Endothelial cell of umbilical vein (primary cell): ENCODE measurements around the gene DRD4. TPM values are rescaled to one million over a fixed set of nuclear protein-coding genes. Genes with fewer than 3 reads are reported as not detected.

Source experiments
- BruUV-seq: library from RNA; stranded (reverse); fragments of 400-500 nt; replicated peaks from 2 replicates; lab custom pipeline; 2021; lab: Mats Ljungman, UMichigan
- CTCF ChIA-PET: fragments of 300-600, 350-600 bp; sonication (Branson Sonifier 250); formaldehyde crosslinking; loops from one replicate; lab custom pipeline; 2021; ENCODE audit warnings: antibody characterized with exemption, inconsistent platforms; lab: Charles Lee
- POLR2A ChIA-PET: fragments of 300-600, 350-600 bp; sonication (Branson Sonifier 250); formaldehyde crosslinking; loops from one replicate; lab custom pipeline; 2021; ENCODE audit warnings: antibody characterized with exemption, inconsistent platforms; lab: Charles Lee
- DNase-seq: peaks from one replicate; pipeline ENCODE4 v3.0.0-alpha.2; 2011; ENCODE audit warnings: low read depth, low spot score
- FAIRE-seq: peaks from 2 replicates; lab custom pipeline; 2011; peaks lifted over from hg19 to GRCh38; lab: Jason Lieb, UNC
- H2AFZ ChIP-seq: 2 replicates; pipeline ENCODE4 v1.6.0; 2012; ENCODE audit warnings: low read depth, low read length, control low read depth, inconsistent platforms
- H3K27ac ChIP-seq: 2 replicates; pipeline ENCODE4 v1.5.1; 2011; ENCODE audit warnings: low read depth, mild to moderate bottlenecking, control low read depth, low read length, moderate library complexity; ENCODE audit not compliant: insufficient read depth
- H3K27me3 ChIP-seq, 2 experiments: 2 replicates each; pipeline versions ENCODE4 v1.6.0 to v1.6.1; 2011; ENCODE audit warnings: low read length in 2 of 2, mixed read lengths in 1 of 2; ENCODE audit not compliant: control insufficient read depth in 2 of 2, insufficient read depth in 2 of 2
- H3K36me3 ChIP-seq, 2 experiments: 2 replicates in 1 of 2; 3 replicates in 1 of 2; pipeline ENCODE4 v1.5.1; 2011; ENCODE audit warnings: low read length in 2 of 2, mild to moderate bottlenecking in 1 of 2, moderate library complexity in 1 of 2; ENCODE audit not compliant: control insufficient read depth in 2 of 2, insufficient read depth in 2 of 2; ENCODE audit errors: extremely low read depth in 1 of 2
- H3K4me1 ChIP-seq: 3 replicates; pipeline ENCODE4 v1.5.1; 2011; ENCODE audit warnings: mild to moderate bottlenecking, low read length; ENCODE audit not compliant: control insufficient read depth, insufficient read depth; ENCODE audit errors: extremely low read depth
- H3K4me2 ChIP-seq: 2 replicates; pipeline ENCODE4 v1.6.1; 2011; ENCODE audit warnings: low read length, control low read depth, mixed read lengths; ENCODE audit not compliant: insufficient read depth
- H3K4me3 ChIP-seq, 3 experiments: fragments of 200-600 bp in 1 of 3; sonication (generic), shearing (Covaris generic) in 1 of 3; replicated peaks in 1 of 3; 2 replicates each; pipeline ENCODE4 v1.5.1; 2011 to 2016; ENCODE audit warnings: control low read depth in 3 of 3, low read length in 3 of 3, mild to moderate bottlenecking in 2 of 3, inconsistent platforms in 1 of 3, low read depth in 1 of 3, moderate library complexity in 1 of 3; ENCODE audit not compliant: insufficient read depth in 1 of 3
- H3K79me2 ChIP-seq: 2 replicates; pipeline ENCODE4 v1.6.0; 2012; ENCODE audit warnings: low read length, inconsistent platforms; ENCODE audit not compliant: control insufficient read depth, insufficient read depth
- H3K9ac ChIP-seq: replicated peaks from 2 replicates; pipeline ENCODE3; 2011; ENCODE audit warnings: low read length, control low read depth; ENCODE audit not compliant: insufficient read depth; ENCODE audit errors: extremely low read depth
- H3K9me1 ChIP-seq: replicated peaks from 3 replicates; pipeline ENCODE4 v1.6.0; 2011; ENCODE audit warnings: mild to moderate bottlenecking, low read length; ENCODE audit not compliant: control insufficient read depth, insufficient read depth; ENCODE audit errors: extremely low read depth
- H3K9me3 ChIP-seq: replicated peaks from 2 replicates; pipeline ENCODE4 v1.5.1; 2012; ENCODE audit warnings: low read length, inconsistent platforms; ENCODE audit not compliant: control insufficient read depth, insufficient read depth
- H4K20me1 ChIP-seq: replicated peaks from 2 replicates; pipeline ENCODE3; 2011; ENCODE audit warnings: mild to moderate bottlenecking, low read length; ENCODE audit not compliant: control insufficient read depth, insufficient read depth; ENCODE audit errors: extremely low read depth
- EZH2 ChIP-seq: IDR thresholded peaks from 2 replicates; pipeline ENCODE4 v1.6.1; 2012; ENCODE audit warnings: borderline replicate concordance, low read depth, mild to moderate bottlenecking, moderate library complexity, low read length, inconsistent platforms; ENCODE audit not compliant: severe bottlenecking
- FOS ChIP-seq: IDR thresholded peaks from 2 replicates; pipeline ENCODE4 v1.6.1; 2011; ENCODE audit warnings: mild to moderate bottlenecking, low read length, moderate library complexity, borderline replicate concordance; ENCODE audit not compliant: insufficient read depth
- GATA2 ChIP-seq: IDR thresholded peaks from 2 replicates; pipeline ENCODE4 v1.7.0; 2011; ENCODE audit warnings: low read depth, mild to moderate bottlenecking, moderate library complexity, mixed read lengths, low read length; ENCODE audit not compliant: insufficient read length, insufficient read depth
- JUN ChIP-seq: IDR thresholded peaks from 2 replicates; pipeline ENCODE4 v1.6.1; 2011; ENCODE audit warnings: borderline replicate concordance, low read depth; ENCODE audit not compliant: insufficient read length, insufficient read depth
- MAX ChIP-seq: IDR thresholded peaks from 2 replicates; pipeline ENCODE4 v1.6.1; 2011; ENCODE audit not compliant: insufficient read depth, insufficient read length
- MYC ChIP-seq: IDR thresholded peaks from one replicate; pipeline ENCODE4 v1.6.1; 2011; ENCODE audit warnings: mild to moderate bottlenecking, low read depth, low read length
- POLR2A ChIP-seq: IDR thresholded peaks from 2 replicates; pipeline ENCODE4 v1.6.1; 2012; ENCODE audit warnings: low read depth, mild to moderate bottlenecking, control low read depth, low read length
- POLR2AphosphoS5 ChIP-seq: IDR thresholded peaks from 2 replicates; pipeline ENCODE4 v1.6.1; 2012; ENCODE audit warnings: low read depth, mild to moderate bottlenecking, control low read depth, low read length, moderate library complexity; ENCODE audit not compliant: insufficient read depth
- dilution Hi-C: fragments of 300-500 bp; cut with MboI; formaldehyde crosslinking; loops from one replicate; pipeline ENCODE4 v1.15.0; 2019; ENCODE audit warnings: low sequenced_read_pairs; ENCODE audit not compliant: extremely low pct_ligation_motif_present
- intact Hi-C: fragments of 100-400 bp; cut with micrococcal nuclease; formaldehyde crosslinking; loops from one replicate; pipeline ENCODE4 v1.10.0; 2022
- polyA plus RNA-seq, 4 experiments: library from polyadenylated mRNA; depleted of rRNA in 3 of 4; stranded (reverse) in 3 of 4; unstranded in 1 of 4; fragments of >200 nt; gene quantifications; 2 replicates each; pipeline versions ENCODE4 v1.2.1 to v1.2.3, GENCODE V29; 2011 to 2012; ENCODE audit warnings: missing spikeins in 1 of 4
- total RNA-seq: library from RNA; stranded (reverse); gene quantifications from 2 replicates; pipeline ENCODE4 v1.2.3, GENCODE V29; 2021

DRD4 gene
- total and polyA plus RNA-seq, 2 donors (not counting 3 experiments of a cell fraction or from before 2014, with no cell fraction given) = 0.24 TPM; not detected in 1

DNA sequence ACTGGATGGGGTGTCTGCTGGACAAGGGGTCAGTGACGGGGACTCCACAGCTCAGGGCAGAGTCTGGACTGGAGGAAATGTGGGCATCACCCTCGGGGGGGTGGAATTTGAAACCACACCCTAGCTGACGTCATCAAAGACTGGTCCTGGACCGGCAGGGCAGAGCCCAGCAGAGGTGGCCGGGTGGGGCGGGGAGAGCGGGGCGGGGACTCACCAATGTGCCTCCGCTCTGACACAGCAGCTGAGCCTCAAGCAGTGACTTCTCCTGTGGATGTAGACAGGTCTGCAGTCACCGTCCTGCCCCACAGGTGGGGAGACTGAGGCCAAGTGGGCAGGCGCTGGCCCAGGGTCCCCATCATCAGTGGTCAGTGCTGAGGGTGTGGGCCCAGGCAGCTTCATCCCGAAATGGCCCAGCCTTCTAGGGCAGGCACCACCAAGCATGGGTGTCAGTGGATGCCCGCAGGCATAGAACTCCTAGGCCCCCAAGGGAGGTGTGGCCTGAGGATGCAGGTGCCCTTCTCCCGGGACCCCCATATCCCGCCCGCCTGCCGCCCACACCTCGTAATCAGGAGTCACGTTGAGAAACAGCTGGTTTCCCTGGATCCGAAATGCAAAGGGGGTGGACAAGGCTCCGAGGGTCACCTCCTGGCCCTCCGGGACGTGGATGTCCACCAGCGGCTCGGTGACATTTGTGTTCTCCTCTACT is 12.9 kb upstream of the DRD4 start:
- Histone ChIP-seq H3K4me2 (no peak overlapping the region), H4K20me1 (no peaks in the 10 kb centered on the region), H3K9me1 (no peaks in the 10 kb centered on the region), H3K9ac (no peak overlapping the region), H3K79me2 (no peaks in the 10 kb centered on the region), H3K27ac (no peak overlapping the region), H3K4me1 (no peaks in the 10 kb centered on the region), H3K36me3 (no peaks in the 10 kb centered on the region), H2AFZ (no peak overlapping the region), H3K4me3 (no peak overlapping the region), H3K27me3 (peaks cover 4 to 13% of the 10 kb centered on the region in 2 experiments), H3K9me3 (no peaks in the 10 kb centered on the region)
- dilution Hi-C loops (no loop called here), intact Hi-C loops (no loop called here)
- TF ChIP-seq JUN (no peak), EZH2 (no peak), MAX (no peak), GATA2 (no peak), POLR2A (no peak), MYC (no peak), POLR2AphosphoS5 (no peak), FOS (no peak)
- FAIRE-seq (no peak), DNase-seq (no peak)
- ChIA-PET CTCF (no interaction called here), POLR2A (no interaction called here)
- BruUV-seq = no TSS peak
